CD4-positive, alpha-beta T cell (primary cell): Measurements from ENCODE around the gene EFNB2. TPM values are rescaled to one million over a fixed set of nuclear protein-coding genes. Genes with fewer than 3 reads are reported as not detected.

Source experiments
- ATAC-seq: fragments of 200-7000 bp; cut with Tn5 transposase; one replicate; pipeline ENCODE4 v1.10.0; 2022; ENCODE audit warnings: mild to moderate bottlenecking; ENCODE audit not compliant: poor library complexity
- CTCF ChIA-PET: fragments of 350-600 bp; sonication (Branson Sonifier 250); formaldehyde crosslinking; loops from one replicate; lab custom pipeline; 2021; ENCODE audit warnings: antibody characterized with exemption, inconsistent platforms; lab: Charles Lee
- POLR2A ChIA-PET: fragments of 350-600 bp; sonication (Branson Sonifier 250); formaldehyde crosslinking; loops from one replicate; lab custom pipeline; 2021; ENCODE audit warnings: antibody characterized with exemption, inconsistent platforms; lab: Charles Lee
- DNase-seq, 14 experiments: peaks; one replicate each; pipeline ENCODE4 v3.0.0-alpha.2; 2013 to 2020; ENCODE audit warnings: mixed read lengths in 2 of 14
- H3K27ac ChIP-seq, 2 donors: one replicate each; pipeline versions ENCODE4 v1.5.1 to v1.7.0; 2013; ENCODE audit warnings: low read length in 2 of 2, low read depth in 1 of 2, mild to moderate bottlenecking in 1 of 2
- H3K27me3 ChIP-seq, 2 experiments: 1 replicate in 1 of 2; 2 replicates in 1 of 2; pipeline versions ENCODE4 v1.6.1 to v1.7.0; 2013; ENCODE audit warnings: low read length in 2 of 2, control low read depth in 1 of 2, mild to moderate bottlenecking in 1 of 2, moderate library complexity in 1 of 2; ENCODE audit not compliant: insufficient read depth in 2 of 2, control insufficient read depth in 1 of 2
- H3K36me3 ChIP-seq: one replicate; pipeline ENCODE4 v1.6.1; 2013; ENCODE audit warnings: low read length, control low read depth; ENCODE audit not compliant: insufficient read depth
- H3K4me1 ChIP-seq: one replicate; pipeline ENCODE4 v1.6.1; 2013; ENCODE audit warnings: low read length, control low read depth; ENCODE audit not compliant: insufficient read depth
- H3K4me3 ChIP-seq: one replicate; pipeline ENCODE4 v1.5.1; 2013; ENCODE audit warnings: mild to moderate bottlenecking, low read length, moderate library complexity
- H3K9me3 ChIP-seq, 2 experiments: 1 replicate in 1 of 2; 2 replicates in 1 of 2; pipeline versions ENCODE4 v1.6.1 to v1.7.0; 2013; ENCODE audit warnings: low read length in 2 of 2, mild to moderate bottlenecking in 2 of 2, control low read depth in 1 of 2, moderate library complexity in 1 of 2; ENCODE audit not compliant: control insufficient read depth in 1 of 2, insufficient read depth in 1 of 2
- H3K27ac Mint-ChIP-seq: one replicate; pipeline ENCODE4 v1.8.0; 2020; ENCODE audit warnings: mixed read lengths
- H3K27me3 Mint-ChIP-seq: one replicate; pipeline ENCODE4 v1.8.0; 2021; ENCODE audit warnings: mixed read lengths
- H3K36me3 Mint-ChIP-seq: one replicate; pipeline ENCODE4 v1.8.0; 2021; ENCODE audit warnings: low read depth, mixed read lengths
- H3K4me1 Mint-ChIP-seq: one replicate; pipeline ENCODE4 v1.8.0; 2021; ENCODE audit warnings: low read depth, mixed read lengths
- H3K4me3 Mint-ChIP-seq: one replicate; pipeline ENCODE4 v1.8.0; 2020; ENCODE audit warnings: mild to moderate bottlenecking, mixed read lengths
- H3K9me3 Mint-ChIP-seq: one replicate; pipeline ENCODE4 v1.8.0; 2020; ENCODE audit warnings: mixed read lengths
- CTCF ChIP-seq: fragments of 200-600 bp; IDR thresholded peaks from one replicate; pipeline ENCODE4 v1.8.0; 2022; ENCODE audit warnings: antibody characterized with exemption, mild to moderate bottlenecking
- intact Hi-C, 2 experiments: fragments of 100-400 bp; cut with DNase I in 1 of 2; cut with micrococcal nuclease in 1 of 2; formaldehyde crosslinking; loops; one replicate each; pipeline versions ENCODE4 v1.15.1 to v1.9.0; 2023 to 2025; cut with DNase I, micrococcal nuclease
- total RNA-seq, 174 experiments: library from RNA in 2 of 174; stranded (reverse) in 2 of 174; gene quantifications; one replicate each; pipeline ENCODE4 v1.2.3 and lab custom pipeline; 2021 to 2026

EFNB2 gene
- total RNA-seq, 2 experiments from 2014 or later, result 0.20 to 0.36 TPM

- no peaks in the 10 kb centered on the region for H3K36me3 Mint-ChIP-seq
- intact Hi-C loops, result no loop called here
- H3K4me1 ChIP-seq, result peaks cover 6% of the 10 kb centered on the region
- DNase-seq (no peak), ATAC-seq (no peak)
- H3K27ac Mint-ChIP-seq, result no peak overlapping the region
- POLR2A ChIA-PET, result no interaction called here
- no peak overlapping the region for H3K27ac ChIP-seq
- no peak overlapping the region for H3K4me3 Mint-ChIP-seq
- H3K27me3 Mint-ChIP-seq, result peaks cover 89% of the 10 kb centered on the region
- peaks cover 16% of the 10 kb centered on the region for H3K4me1 Mint-ChIP-seq
- peaks cover 34 to 37% of the 10 kb centered on the region in 2 experiments for H3K27me3 ChIP-seq
- TF ChIP-seq CTCF, result no peak
- peaks cover 0 to 5% of the 10 kb centered on the region in 2 experiments for H3K9me3 ChIP-seq
- H3K9me3 Mint-ChIP-seq, result peaks cover 5% of the 10 kb centered on the region
- CTCF ChIA-PET, result no interaction called here
- no peaks in the 10 kb centered on the region for H3K36me3 ChIP-seq
- H3K4me3 ChIP-seq, result no peak overlapping the region
Observed at GRCh38 chr13:106487129-106487528, 48.3 kb downstream of the EFNB2 start.

GRCh38 chr13:106486287-106486686 lies 49.2 kb downstream of the EFNB2 start:
- H3K4me1 Mint-ChIP-seq, result peaks cover 8% of the 10 kb centered on the region
- intact Hi-C loops, result no loop called here
- POLR2A ChIA-PET, result no interaction called here
- no peak overlapping the region for H3K27ac ChIP-seq
- H3K4me3 ChIP-seq, result no peak overlapping the region
- H3K9me3 ChIP-seq, result peaks cover 0 to 5% of the 10 kb centered on the region in 2 experiments
- H3K9me3 Mint-ChIP-seq, result peaks cover 5% of the 10 kb centered on the region
- DNase-seq, result no peak
- peaks cover 87% of the 10 kb centered on the region for H3K27me3 Mint-ChIP-seq
- peaks cover 34 to 35% of the 10 kb centered on the region in 2 experiments for H3K27me3 ChIP-seq
- H3K36me3 ChIP-seq, result no peaks in the 10 kb centered on the region
- H3K27ac Mint-ChIP-seq, result no peak overlapping the region
- H3K4me1 ChIP-seq, result peaks cover 6% of the 10 kb centered on the region
- no peak for ATAC-seq
- CTCF ChIA-PET, result no interaction called here
- TF ChIP-seq CTCF, result no peak
- H3K4me3 Mint-ChIP-seq, result no peak overlapping the region
- no peaks in the 10 kb centered on the region for H3K36me3 Mint-ChIP-seq

- Mint-ChIP-seq H3K27me3 (peaks cover 75% of the 10 kb centered on the region), H3K9me3 (peaks cover 5% of the 10 kb centered on the region), H3K36me3 (no peaks in the 10 kb centered on the region), H3K27ac (no peak overlapping the region), H3K4me1 (no peaks in the 10 kb centered on the region), H3K4me3 (no peak overlapping the region)
- no peak for ATAC-seq
- POLR2A ChIA-PET, result no interaction called here
- DNase-seq, result no peak
- no peak overlapping the region for H3K27ac ChIP-seq
- intact Hi-C loops, result no loop called here
- H3K4me1 ChIP-seq, result no peaks in the 10 kb centered on the region
- CTCF ChIA-PET, result no interaction called here
- no peak overlapping the region for H3K4me3 ChIP-seq
- peaks cover 0 to 5% of the 10 kb centered on the region in 2 experiments for H3K9me3 ChIP-seq
- H3K27me3 ChIP-seq, result peaks cover 34% of the 10 kb centered on the region in 2 experiments
- TF ChIP-seq CTCF, result no peak
- H3K36me3 ChIP-seq, result no peaks in the 10 kb centered on the region
Observed at GRCh38 chr13:106484537-106485193, 50.8 kb downstream of the EFNB2 start.
